GM23338 (cell line): ENCODE data around the gene VAV3. TPM values are rescaled to one million over a fixed set of nuclear protein-coding genes. Genes with fewer than 3 reads are reported as not detected.

Experiments
- ATAC-seq: fragments of 200-7000 bp; cut with Tn5 transposase; 3 replicates; pipeline ENCODE4 v1.9.1; 2020
- DNase-seq: peaks from one replicate; pipeline ENCODE4 v3.0.0-alpha.2; 2015; ENCODE audit warnings: low spot score
- H2AFZ ChIP-seq: fragments of 200-600 bp; sonication (generic); 2 replicates; pipeline ENCODE4 v1.8.0; 2016; ENCODE audit warnings: antibody characterized with exemption, mild to moderate bottlenecking, moderate library complexity
- H3F3A ChIP-seq: fragments of 200-600 bp; sonication (generic); replicated peaks from 2 replicates; pipeline ENCODE4 v1.8.0; 2017; ENCODE audit warnings: antibody characterized with exemption, mixed run types, low read depth
- H3K27ac ChIP-seq: fragments of 200-600 bp; sonication (generic); 2 replicates; pipeline ENCODE4 v1.6.1; 2016; ENCODE audit warnings: low read depth
- H3K27me3 ChIP-seq: fragments of 200-600 bp; sonication (generic); 2 replicates; pipeline ENCODE4 v1.8.0; 2016; ENCODE audit warnings: mild to moderate bottlenecking, mixed run types, moderate library complexity; ENCODE audit not compliant: insufficient read depth
- H3K36me3 ChIP-seq: fragments of 200-600 bp; sonication (generic); 2 replicates; pipeline ENCODE4 v1.8.0; 2016; ENCODE audit warnings: mild to moderate bottlenecking; ENCODE audit not compliant: insufficient read depth
- H3K4me1 ChIP-seq: fragments of 200-600 bp; sonication (generic); 2 replicates; pipeline ENCODE4 v1.8.0; 2016; ENCODE audit warnings: mild to moderate bottlenecking, moderate library complexity; ENCODE audit not compliant: insufficient read depth
- H3K4me2 ChIP-seq: fragments of 200-600 bp; sonication (generic); 2 replicates; pipeline ENCODE4 v1.7.1; 2017; ENCODE audit warnings: mixed run types
- H3K4me3 ChIP-seq: fragments of 200-600 bp; sonication (generic); 2 replicates; pipeline ENCODE4 v1.6.1; 2016; ENCODE audit warnings: mixed run types
- H3K79me2 ChIP-seq: fragments of 200-600 bp; sonication (generic); replicated peaks from 2 replicates; pipeline ENCODE4 v1.8.0; 2017; ENCODE audit warnings: mild to moderate bottlenecking; ENCODE audit not compliant: insufficient read depth
- H3K9me2 ChIP-seq: fragments of 200-600 bp; sonication (generic); 2 replicates; pipeline ENCODE4 v1.8.0; 2017; ENCODE audit not compliant: insufficient read depth
- H4K20me1 ChIP-seq: fragments of 200-600 bp; sonication (generic); replicated peaks from 2 replicates; pipeline ENCODE4 v1.8.0; 2017; ENCODE audit warnings: mild to moderate bottlenecking; ENCODE audit not compliant: insufficient read depth
- H3K27ac Mint-ChIP-seq: 2 replicates; pipeline ENCODE4 v1.8.0; 2020; ENCODE audit warnings: inconsistent platforms, mild to moderate bottlenecking, moderate library complexity, mixed read lengths
- H3K27me3 Mint-ChIP-seq: 3 replicates; pipeline ENCODE4 v1.8.0; 2022; ENCODE audit warnings: low read depth, mild to moderate bottlenecking, moderate library complexity, mixed read lengths, inconsistent platforms; ENCODE audit not compliant: insufficient read depth, poor library complexity
- H3K36me3 Mint-ChIP-seq: 3 replicates; pipeline ENCODE4 v1.8.0; 2021; ENCODE audit warnings: low read depth, mild to moderate bottlenecking, inconsistent platforms, moderate library complexity, mixed read lengths
- H3K4me1 Mint-ChIP-seq: 3 replicates; pipeline ENCODE4 v1.8.0; 2020; ENCODE audit warnings: mild to moderate bottlenecking, inconsistent platforms, mixed read lengths
- H3K4me3 Mint-ChIP-seq: 3 replicates; pipeline ENCODE4 v1.8.0; 2021; ENCODE audit warnings: moderate library complexity, mild to moderate bottlenecking, inconsistent platforms, mixed read lengths
- H3K9me3 Mint-ChIP-seq: 3 replicates; pipeline ENCODE4 v1.8.0; 2020; ENCODE audit warnings: moderate library complexity, mild to moderate bottlenecking, inconsistent platforms, mixed read lengths
- CREB1 ChIP-seq: fragments of 250-450 bp; sonication (Bioruptor Pico); IDR thresholded peaks from 2 replicates; pipeline ENCODE4 v1.5.0; 2020; ENCODE audit warnings: low read depth, mild to moderate bottlenecking, moderate library complexity
- CTCF ChIP-seq, 2 experiments: fragments of 200-600 bp in 1 of 2; sonication (generic) in 1 of 2; conservative IDR thresholded peaks; 2 replicates each; pipeline versions ENCODE4 v1.5.1 to v1.6.1; 2016 to 2017; ENCODE audit warnings: antibody characterized with exemption in 2 of 2, low read depth in 2 of 2, mild to moderate bottlenecking in 2 of 2, moderate library complexity in 1 of 2
- ETS1 ChIP-seq: IDR thresholded peaks from 2 replicates; pipeline ENCODE4 v1.6.1; 2016; ENCODE audit warnings: antibody characterized with exemption
- EZH2 ChIP-seq: fragments of 200-600 bp; sonication (generic); IDR thresholded peaks from one replicate; pipeline ENCODE4 v1.8.0; 2017; ENCODE audit warnings: antibody characterized with exemption, mild to moderate bottlenecking, low read depth; ENCODE audit not compliant: unreplicated experiment
- EZH2phosphoT487 ChIP-seq: fragments of 200-600 bp; sonication (generic); IDR thresholded peaks from one replicate; pipeline ENCODE4 v1.8.1; 2018; ENCODE audit warnings: antibody characterized with exemption; ENCODE audit not compliant: unreplicated experiment
- JUNB ChIP-seq: IDR thresholded peaks from one replicate; pipeline ENCODE4 v1.6.1; 2016; ENCODE audit warnings: antibody characterized with exemption; ENCODE audit not compliant: unreplicated experiment
- NANOG ChIP-seq: IDR thresholded peaks from 2 replicates; pipeline ENCODE4 v1.6.1; 2016; ENCODE audit warnings: antibody characterized with exemption, borderline replicate concordance
- POLR2AphosphoS5 ChIP-seq: IDR thresholded peaks from 2 replicates; pipeline ENCODE4 v1.6.1; 2016; ENCODE audit warnings: antibody characterized with exemption, low read depth
- REST ChIP-seq: IDR thresholded peaks from one replicate; pipeline ENCODE4 v1.6.1; 2018; ENCODE audit warnings: antibody characterized with exemption; ENCODE audit not compliant: unreplicated experiment
- STAT1 ChIP-seq: IDR thresholded peaks from one replicate; pipeline ENCODE4 v1.6.1; 2016; ENCODE audit warnings: antibody characterized with exemption; ENCODE audit not compliant: unreplicated experiment
- ZNF114 ChIP-seq: fragments of 250-450 bp; sonication (Bioruptor Pico); IDR thresholded peaks from 2 replicates; pipeline ENCODE4 v1.5.0; 2020; ENCODE audit warnings: mild to moderate bottlenecking, moderate library complexity
- ZNF331 ChIP-seq: fragments of 250-450 bp; sonication (Bioruptor Pico); IDR thresholded peaks from 2 replicates; pipeline ENCODE4 v1.5.0; 2020; ENCODE audit warnings: low read depth, mild to moderate bottlenecking, moderate library complexity
- ZNF462 ChIP-seq: fragments of 250-450 bp; sonication (Bioruptor Pico); IDR thresholded peaks from 2 replicates; pipeline ENCODE4 v1.5.0; 2020; ENCODE audit warnings: mild to moderate bottlenecking, moderate library complexity
- polyA plus RNA-seq: library from polyadenylated mRNA; unstranded; fragments of >200 nt; fragmentation: Nextera tagmentation; extraction: Ambion mirVana; gene quantifications from 2 replicates; pipeline ENCODE4 v1.2.1, GENCODE V29; 2016
- total RNA-seq: library from RNA; depleted of rRNA; stranded (reverse); fragments of >200 nt; shearing (Covaris generic); gene quantifications from 2 replicates; pipeline ENCODE4 v1.2.3, GENCODE V29; 2014

VAV3 gene
- total and polyA plus RNA-seq, 2 experiments from 2014 or later, result 3.0 to 11.3 TPM

- TF ChIP-seq STAT1, result no peak
- TF ChIP-seq JUNB, result no peak
- no peak for TF ChIP-seq POLR2AphosphoS5
- no peak for TF ChIP-seq REST
- TF ChIP-seq EZH2phosphoT487, result no peak
- no peak for TF ChIP-seq NANOG
- TF ChIP-seq ZNF331 (CRISPR knock-in tag), result no peak
- TF ChIP-seq ZNF462 (CRISPR knock-in tag), result no peak
- no peak for TF ChIP-seq ZNF114 (CRISPR knock-in tag)
- no peak for TF ChIP-seq EZH2
- TF ChIP-seq CREB1, result no peak
- TF ChIP-seq ETS1, result no peak
- no peak for TF ChIP-seq CTCF (conservative IDR thresholded peaks at IDR 0.05; ENCODE audit: low read depth in 2 of 2)
Measured at GRCh38 chr1:107625405-107626029, 339.5 kb downstream of the VAV3 start.

More at GRCh38 chr1:107625405-107626029, 339.5 kb downstream of the VAV3 start:
- Mint-ChIP-seq H3K27me3 (no peaks in the 10 kb centered on the region), H3K36me3 (no peaks in the 10 kb centered on the region), H3K27ac (no peak overlapping the region), H3K9me3 (no peaks in the 10 kb centered on the region), H3K4me1 (peaks cover 2% of the 10 kb centered on the region; the same call in 2 of the 3 replicates), H3K4me3 (no peak overlapping the region)
- Histone ChIP-seq H3K79me2 (no peaks in the 10 kb centered on the region), H4K20me1 (no peaks in the 10 kb centered on the region), H3K9me2 (no peaks in the 10 kb centered on the region), H3K36me3 (no peaks in the 10 kb centered on the region), H3F3A (no peaks in the 10 kb centered on the region), H3K4me2 (no peak overlapping the region), H3K4me3 (no peak overlapping the region), H3K27me3 (no peaks in the 10 kb centered on the region), H3K4me1 (no peaks in the 10 kb centered on the region), H3K27ac (no peak overlapping the region), H2AFZ (no peak overlapping the region)
- no peak for ATAC-seq
- DNase-seq, result no peak
